Heart left ventricle (tissue), 16 donors: ENCODE results near the gene TRHDE. TPM values are rescaled to one million over a fixed set of nuclear protein-coding genes. Genes with fewer than 3 reads are reported as not detected.

Experiments used
- ATAC-seq, 4 donors: fragments of 200-7000 bp; cut with Tn5 transposase; one replicate each; pipeline ENCODE4 v1.9.1; 2020 to 2022; ENCODE audit warnings: moderate library complexity in 4 of 4, mild to moderate bottlenecking in 3 of 4, moderate number of reproducible peaks in 1 of 4
- DNase-seq, 5 donors: peaks; one replicate each; pipeline ENCODE4 v3.0.0-alpha.2; 2020
- H3K27ac ChIP-seq, 12 donors: fragments of 200-600 bp; sonication (generic) in 4 of 12; one replicate each; pipeline versions ENCODE4 v1.5.0 to v1.8.0; 2016 to 2022; ENCODE audit warnings: mild to moderate bottlenecking in 2 of 12
- H3K27me3 ChIP-seq, 9 donors: fragments of 200-600 bp; sonication (generic) in 2 of 9; one replicate each; pipeline versions ENCODE4 v1.5.1 to v1.8.0; 2016 to 2022; ENCODE audit warnings: mild to moderate bottlenecking in 3 of 9
- H3K36me3 ChIP-seq, 9 donors: fragments of 200-600 bp; sonication (generic) in 2 of 9; one replicate each; pipeline versions ENCODE4 v1.5.0 to v1.8.0; 2018 to 2022; ENCODE audit warnings: mild to moderate bottlenecking in 2 of 9
- H3K4me1 ChIP-seq, 12 donors: fragments of 200-600 bp; sonication (generic) in 4 of 12; one replicate each; pipeline versions ENCODE4 v1.5.0 to v1.8.0; 2016 to 2022; ENCODE audit warnings: mild to moderate bottlenecking in 3 of 12
- H3K4me3 ChIP-seq, 12 donors: fragments of 200-600 bp; sonication (generic) in 4 of 12; one replicate each; pipeline versions ENCODE4 v1.5.0 to v1.8.0; 2017 to 2022; ENCODE audit warnings: mild to moderate bottlenecking in 9 of 12, moderate library complexity in 4 of 12
- H3K9me3 ChIP-seq, 12 donors: fragments of 200-600 bp; sonication (generic) in 4 of 12; one replicate each; pipeline versions ENCODE4 v1.5.0 to v1.8.0; 2016 to 2022; ENCODE audit warnings: mild to moderate bottlenecking in 1 of 12
- POLR2A ChIP-seq, 2 donors: fragments of 450-650 bp; IDR thresholded peaks; one replicate each; pipeline ENCODE4 v1.6.1; 2017; ENCODE audit warnings: antibody characterized with exemption in 2 of 2, mild to moderate bottlenecking in 2 of 2, moderate library complexity in 2 of 2
- WGBS, 4 donors: extraction: QIAGEN DNeasy Blood & Tissue Kit in 2 of 4; methylation state at CpG; one replicate each; pipeline versions ENCODE4 v1.1.5 to v1.1.7; 2013 to 2018; 5-methylcytosine and 5-hydroxymethylcytosine counted together
- intact Hi-C, 10 donors: fragments of 100-400 bp; cut with DNase I; formaldehyde crosslinking; loops; one replicate each; pipeline versions ENCODE4 v1.11.1 to v1.14.2; 2022
- polyA plus RNA-seq, 2 donors: library from polyadenylated mRNA; stranded (reverse); fragments of 200-250 nt; gene quantifications; one replicate each; pipeline ENCODE4 v1.2.3, GENCODE V29; 2013
- total RNA-seq, 9 donors: library from RNA; depleted of rRNA in 2 of 9; stranded (reverse); fragments of >200 nt in 2 of 9; fragmentation: NEBNext Ultra II Directional in 3 of 9; extraction: Animal tissue kit (Norgen Biotek cat#: 25700) in 3 of 9; gene quantifications; one replicate each; pipeline versions ENCODE4 v1.1.0 to v1.2.4, GENCODE V29; 2016 to 2023
- TF ChIP-seq, protein P1 (sequence below), 12 donors: fragments of 200-600 bp; sonication (generic) in 4 of 12; IDR thresholded peaks; one replicate each; pipeline versions ENCODE4 v1.5.0 to v1.8.0; 2018 to 2022; ENCODE audit warnings: antibody characterized with exemption in 12 of 12, mild to moderate bottlenecking in 5 of 12
- donor health status: ischemic (EF 13 %, LVEDD 7.1; RV severe dilation, severe dysfunction).
- donor health status: healthy with polysubstance abuse.
- donor health status: DM: no; HTN: yes; CAD: no.
- donor health status: DM: no; HTN: no; CAD: no.
- donor health status: ischemic (EF 25% LVEDD 6.9; RV normal size, moderate dysfunction).
- donor health status: ischemic (EF 25% LVEDD 5.7; RV mildly dilated, moderate dysfunction).
- donor health status: healthy.
- donor health status: DM: yes; HTN: yes; CAD: no.
- donor health status: ischemic (EF 35%, LVEDD 5.7; RV mildly dilated, moderate dysfunction).
- donor health status: nonischemic (EF 11% LVEDD 7.7; RV severe dilation, severe dysfunction).
- donor health status: DM: yes; HTN: yes; CAD: no.
- donor health status: PGD.
- donor health status: ischemic (EF 29% LVEDD 5.4; RV normal size, mild dysfunction).
- donor health status: nonischemic (EF 23%, LVEDD 6.1; RV moderate dilation, normal function).

The TRHDE gene
- total and polyA plus RNA-seq, 11 donors, result 0.01 to 3.1 (median 0.28) TPM; not detected in 1

DNA sequence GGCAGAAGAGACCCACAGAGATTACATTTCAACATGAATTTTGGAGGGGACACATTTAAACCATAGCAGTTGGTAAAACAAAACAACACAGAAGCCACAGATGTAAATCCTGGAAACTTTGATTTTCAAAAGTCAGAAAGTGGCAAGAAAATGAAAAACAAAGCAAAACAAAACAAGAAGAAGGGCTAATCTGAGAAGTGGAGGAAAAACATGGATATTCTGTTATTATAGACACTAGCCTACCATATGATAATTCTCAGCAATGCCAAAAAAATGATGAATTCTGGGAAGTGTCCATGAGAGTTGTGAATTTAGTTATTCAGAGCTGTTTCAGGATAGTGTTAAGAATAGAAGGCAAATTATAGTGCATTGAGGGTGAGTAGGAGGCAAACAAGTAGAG is 192.3 kb downstream of the TRHDE start:
- DNase-seq, result no peak
- no peaks in the 10 kb centered on the region for H3K4me1 ChIP-seq
- H3K4me3 ChIP-seq, result no peak overlapping the region
- TF ChIP-seq, protein P1, sequence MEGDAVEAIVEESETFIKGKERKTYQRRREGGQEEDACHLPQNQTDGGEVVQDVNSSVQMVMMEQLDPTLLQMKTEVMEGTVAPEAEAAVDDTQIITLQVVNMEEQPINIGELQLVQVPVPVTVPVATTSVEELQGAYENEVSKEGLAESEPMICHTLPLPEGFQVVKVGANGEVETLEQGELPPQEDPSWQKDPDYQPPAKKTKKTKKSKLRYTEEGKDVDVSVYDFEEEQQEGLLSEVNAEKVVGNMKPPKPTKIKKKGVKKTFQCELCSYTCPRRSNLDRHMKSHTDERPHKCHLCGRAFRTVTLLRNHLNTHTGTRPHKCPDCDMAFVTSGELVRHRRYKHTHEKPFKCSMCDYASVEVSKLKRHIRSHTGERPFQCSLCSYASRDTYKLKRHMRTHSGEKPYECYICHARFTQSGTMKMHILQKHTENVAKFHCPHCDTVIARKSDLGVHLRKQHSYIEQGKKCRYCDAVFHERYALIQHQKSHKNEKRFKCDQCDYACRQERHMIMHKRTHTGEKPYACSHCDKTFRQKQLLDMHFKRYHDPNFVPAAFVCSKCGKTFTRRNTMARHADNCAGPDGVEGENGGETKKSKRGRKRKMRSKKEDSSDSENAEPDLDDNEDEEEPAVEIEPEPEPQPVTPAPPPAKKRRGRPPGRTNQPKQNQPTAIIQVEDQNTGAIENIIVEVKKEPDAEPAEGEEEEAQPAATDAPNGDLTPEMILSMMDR (IDR thresholded peaks at IDR 0.05), result no peak
- no peak for TF ChIP-seq POLR2A (IDR thresholded peaks at IDR 0.05)
- H3K36me3 ChIP-seq, result no peaks in the 10 kb centered on the region
- intact Hi-C loops, result no loop called here
- H3K27me3 ChIP-seq, result no peaks in the 10 kb centered on the region
- H3K27ac ChIP-seq, result no peak overlapping the region
- no peak for ATAC-seq
- H3K9me3 ChIP-seq, result no peaks in the 10 kb centered on the region

DNA sequence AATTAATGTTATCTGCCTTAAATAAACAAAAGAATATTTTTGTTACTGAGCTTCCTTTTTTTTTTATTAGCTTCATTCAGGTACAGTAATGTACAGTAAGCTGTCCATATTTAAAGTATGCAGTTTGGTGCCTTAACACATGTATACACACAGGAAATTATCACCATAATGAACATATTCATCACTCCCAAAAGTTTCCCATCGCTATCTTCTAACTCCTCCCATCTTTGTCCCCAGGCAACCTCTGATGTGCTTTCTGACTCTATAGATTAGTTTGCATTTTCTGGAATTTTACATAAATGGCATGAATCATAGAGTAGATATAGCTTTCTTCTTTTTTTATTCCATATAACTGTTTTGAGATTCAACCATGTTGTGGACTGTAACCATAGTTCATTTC is 193.0 kb downstream of the TRHDE start:
- intact Hi-C loops, result no loop called here
- no peaks in the 10 kb centered on the region for H3K4me1 ChIP-seq
- 71 to 79% (median 77%) methylated on average over 1 of the region's 1 CpG for WGBS, 4 donors
- DNase-seq (no peak), ATAC-seq (no peak)
- no peak overlapping the region for H3K27ac ChIP-seq
- no peak overlapping the region for H3K4me3 ChIP-seq
- H3K27me3 ChIP-seq, result no peaks in the 10 kb centered on the region
- no peaks in the 10 kb centered on the region for H3K9me3 ChIP-seq
- no peaks in the 10 kb centered on the region for H3K36me3 ChIP-seq
- TF ChIP-seq, protein P1 (IDR thresholded peaks at IDR 0.05), result no peak
- no peak for TF ChIP-seq POLR2A (IDR thresholded peaks at IDR 0.05)

GRCh38 chr12:72465940-72466630 is 193.9 kb downstream of the TRHDE start:
- Histone ChIP-seq H3K4me1 (no peaks in the 10 kb centered on the region), H3K4me3 (no peak overlapping the region), H3K9me3 (no peaks in the 10 kb centered on the region), H3K36me3 (no peaks in the 10 kb centered on the region), H3K27me3 (no peaks in the 10 kb centered on the region), H3K27ac (no peak overlapping the region)
- intact Hi-C loops, result no loop called here
- ATAC-seq, result no peak
- TF ChIP-seq, protein P1 (IDR thresholded peaks at IDR 0.05), result no peak
- no peak for TF ChIP-seq POLR2A (IDR thresholded peaks at IDR 0.05)
- 55 to 65% (median 57%) methylated on average over 5 of the region's 5 CpGs for WGBS, 4 donors
- no peak for DNase-seq

DNA sequence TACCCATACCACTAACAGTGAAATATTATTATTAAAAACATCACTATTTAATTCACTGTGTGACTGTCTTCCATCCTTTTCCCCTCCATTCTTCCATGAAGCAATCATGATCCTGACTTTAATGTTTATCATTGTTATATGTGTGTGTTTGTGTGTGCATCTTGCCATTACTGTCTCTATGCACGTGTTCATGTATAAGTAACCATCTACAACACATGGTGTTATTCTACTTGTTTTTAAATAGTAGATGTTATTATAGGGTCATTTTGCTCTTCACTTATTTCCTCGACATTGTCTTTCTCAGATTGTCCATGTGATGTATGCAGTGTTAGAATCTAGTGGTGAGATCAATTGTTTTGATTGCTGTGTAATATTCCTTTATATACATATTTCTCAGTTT is 195.8 kb downstream of the TRHDE start:
- Histone ChIP-seq H3K9me3 (no peaks in the 10 kb centered on the region), H3K4me3 (no peak overlapping the region), H3K36me3 (no peaks in the 10 kb centered on the region), H3K27ac (no peak overlapping the region), H3K4me1 (no peaks in the 10 kb centered on the region), H3K27me3 (no peaks in the 10 kb centered on the region)
- 78 to 90% (median 83%) methylated on average over 2 of the region's 2 CpGs for WGBS, 4 donors
- TF ChIP-seq, protein P1 (IDR thresholded peaks at IDR 0.05), result no peak
- TF ChIP-seq POLR2A (IDR thresholded peaks at IDR 0.05), result no peak
- no peak for DNase-seq
- ATAC-seq, result no peak
- intact Hi-C loops, result no loop called here
